Prostate gland (tissue), 2 donors: Measurements from ENCODE around the gene C2CD3. TPM values are rescaled to one million over a fixed set of nuclear protein-coding genes. Genes with fewer than 3 reads are reported as not detected.
A peak's percentile ranks its signal among the peaks of the same experiment; 100 is the strongest.

Source experiments
- DNase-seq: peaks from one replicate; pipeline ENCODE4 v3.0.0-alpha.2; 2019; ENCODE audit warnings: low spot score
- H3K27ac ChIP-seq, 2 donors: fragments of 200-600 bp; sonication (generic); 2 replicates each; pipeline ENCODE4 v1.5.1; 2017 to 2019
- H3K27me3 ChIP-seq: fragments of 200-600 bp; sonication (generic); replicated peaks from 2 replicates; pipeline ENCODE4 v1.5.1; 2019; ENCODE audit not compliant: insufficient read depth
- H3K36me3 ChIP-seq, 2 donors: fragments of 200-600 bp; sonication (generic); 1 replicate in 1 of 2; 2 replicates in 1 of 2; pipeline versions ENCODE4 v1.5.1 to v1.8.1; 2017 to 2019
- H3K4me1 ChIP-seq: fragments of 200-600 bp; sonication (generic); replicated peaks from 2 replicates; pipeline ENCODE4 v1.5.1; 2019
- H3K4me3 ChIP-seq, 2 donors: fragments of 200-600 bp; sonication (generic); 2 replicates each; pipeline ENCODE4 v1.5.1; 2017 to 2019
- H3K9me3 ChIP-seq: fragments of 200-600 bp; sonication (generic); 2 replicates; pipeline ENCODE4 v1.5.1; 2017
- CTCF ChIP-seq, 4 experiments: fragments of 200-600 bp in 2 of 4; fragments of 450-650 bp in 2 of 4; sonication (generic) in 2 of 4; IDR thresholded peaks; 1 replicate in 3 of 4; 2 replicates in 1 of 4; pipeline ENCODE4 v1.5.1; 2016 to 2019; ENCODE audit warnings: antibody characterized with exemption in 4 of 4, mild to moderate bottlenecking in 2 of 4, moderate library complexity in 2 of 4
- POLR2A ChIP-seq: fragments of 450-650 bp; IDR thresholded peaks from one replicate; pipeline ENCODE4 v1.6.1; 2016; ENCODE audit warnings: antibody characterized with exemption, mild to moderate bottlenecking
- POLR2AphosphoS5 ChIP-seq: sonication (generic); formaldehyde crosslinking; IDR thresholded peaks from one replicate; pipeline ENCODE4 v1.6.1; 2017; ENCODE audit warnings: antibody characterized with exemption
- WGBS: methylation state at CpG from one replicate; pipeline ENCODE4 v1.1.5; 2018; 5-methylcytosine and 5-hydroxymethylcytosine counted together
- intact Hi-C: fragments of 100-400 bp; cut with DNase I; formaldehyde crosslinking; loops from one replicate; pipeline ENCODE4 v1.14.2; 2022
- total RNA-seq, 2 donors: library from RNA; depleted of rRNA; stranded (reverse); fragments of >200 nt; gene quantifications; one replicate each; pipeline ENCODE4 v1.1.0, GENCODE V29; 2016

C2CD3 gene
- total RNA-seq, 2 donors from 2014 or later: 38.7 to 49.6 TPM

GRCh38 chr11:74019104-74019738 is 151.6 kb downstream of the C2CD3 start:
- no peak overlapping the region for H3K4me3 ChIP-seq
- intact Hi-C loops: no loop called here
- 84% methylated on average over 4 of the region's 4 CpGs for WGBS
- H3K27ac ChIP-seq: no peak overlapping the region
- no peaks in the 10 kb centered on the region for H3K9me3 ChIP-seq
- no peak for DNase-seq
- TF ChIP-seq CTCF (IDR thresholded peaks at IDR 0.05) (no peak), POLR2AphosphoS5 (no peak), POLR2A (no peak)
- H3K4me1 ChIP-seq: no peaks in the 10 kb centered on the region
- H3K27me3 ChIP-seq: no peaks in the 10 kb centered on the region
- H3K36me3 ChIP-seq: no peaks in the 10 kb centered on the region

- Histone ChIP-seq H3K4me3 (no peak overlapping the region), H3K9me3 (no peaks in the 10 kb centered on the region), H3K4me1 (no peaks in the 10 kb centered on the region), H3K36me3 (no peaks in the 10 kb centered on the region), H3K27ac (no peak overlapping the region), H3K27me3 (no peaks in the 10 kb centered on the region)
- peak; percentile 62 for DNase-seq
- intact Hi-C loops: no loop called here
- WGBS: 62% methylated on average over 9 of the region's 9 CpGs
- TF ChIP-seq POLR2AphosphoS5: peak; percentile 7
- no peak for TF ChIP-seq CTCF (IDR thresholded peaks at IDR 0.05)
Measured at GRCh38 chr11:74018331-74019005, 152.3 kb downstream of the C2CD3 start.

- WGBS: 97% methylated on average over 3 of the region's 3 CpGs
- Histone ChIP-seq H3K36me3 (no peaks in the 10 kb centered on the region), H3K27ac (no peak overlapping the region), H3K4me3 (no peak overlapping the region), H3K27me3 (no peaks in the 10 kb centered on the region), H3K9me3 (no peaks in the 10 kb centered on the region), H3K4me1 (no peaks in the 10 kb centered on the region)
- TF ChIP-seq POLR2A: no peak
- no peak for TF ChIP-seq POLR2AphosphoS5
- TF ChIP-seq CTCF (IDR thresholded peaks at IDR 0.05): no peak
- intact Hi-C loops: no loop called here
- DNase-seq: no peak
Measured at GRCh38 chr11:74017631-74018030, 153.2 kb downstream of the C2CD3 start.

GRCh38 chr11:74015919-74016684 is 154.7 kb downstream of the C2CD3 start:
- no peak for TF ChIP-seq CTCF (IDR thresholded peaks at IDR 0.05)
- TF ChIP-seq POLR2AphosphoS5: no peak
- no peak for TF ChIP-seq POLR2A
- intact Hi-C loops: no loop called here
- H3K36me3 ChIP-seq: no peaks in the 10 kb centered on the region
- H3K27ac ChIP-seq: no peak overlapping the region
- H3K9me3 ChIP-seq: no peaks in the 10 kb centered on the region
- H3K4me3 ChIP-seq: no peak overlapping the region
- WGBS: 97% methylated on average over 5 of the region's 5 CpGs
- no peaks in the 10 kb centered on the region for H3K27me3 ChIP-seq
- no peak for DNase-seq
- no peaks in the 10 kb centered on the region for H3K4me1 ChIP-seq
